Measurements from ENCODE around the gene ZNF277.

ZNF277 gene

GRCh38 chr7:112183266-112183665 is 23.2 kb upstream of the ZNF277 start:
- in situ Hi-C loops (cut with HindIII; ENCODE audit: low sequenced_read_pairs), result no loop called here
- no peak for TF ChIP-seq CTCF (IDR thresholded peaks at IDR 0.05; ENCODE audit: low read depth, low read length, missing control alignments)
- no peak for DNase-seq (ENCODE audit: low read depth)
- H3K4me3 ChIP-seq (ENCODE audit: low read depth, low read length), result no peak overlapping the region

- no peak for TF ChIP-seq CTCF (IDR thresholded peaks at IDR 0.05; ENCODE audit: low read depth, low read length, missing control alignments)
- in situ Hi-C loops (cut with HindIII; ENCODE audit: low sequenced_read_pairs), result no loop called here
- H3K4me3 ChIP-seq (ENCODE audit: low read depth, low read length), result no peak overlapping the region
- no peak for DNase-seq (ENCODE audit: low read depth)
Observed at GRCh38 chr7:112184455-112184854, 22.0 kb upstream of the ZNF277 start.

GRCh38 chr7:112185005-112185834 is 21.3 kb upstream of the ZNF277 start:
- TF ChIP-seq CTCF (IDR thresholded peaks at IDR 0.05; ENCODE audit: low read depth, low read length, missing control alignments), result no peak
- in situ Hi-C loops (cut with HindIII; ENCODE audit: low sequenced_read_pairs), result no loop called here
- no peak overlapping the region for H3K4me3 ChIP-seq (ENCODE audit: low read depth, low read length)
- no peak for DNase-seq (ENCODE audit: low read depth)

- H3K4me3 ChIP-seq (ENCODE audit: low read depth, low read length), result no peak overlapping the region
- TF ChIP-seq CTCF (IDR thresholded peaks at IDR 0.05; ENCODE audit: low read depth, low read length, missing control alignments), result no peak
- DNase-seq (ENCODE audit: low read depth), result no peak
- in situ Hi-C loops (cut with HindIII; ENCODE audit: low sequenced_read_pairs), result no loop called here
Observed at GRCh38 chr7:112186300-112186699, 20.2 kb upstream of the ZNF277 start.

GRCh38 chr7:112188257-112188656 is 18.2 kb upstream of the ZNF277 start:
- in situ Hi-C loops (cut with HindIII; ENCODE audit: low sequenced_read_pairs), result no loop called here
- H3K4me3 ChIP-seq (ENCODE audit: low read depth, low read length), result no peak overlapping the region
- DNase-seq (ENCODE audit: low read depth), result no peak
- TF ChIP-seq CTCF (IDR thresholded peaks at IDR 0.05; ENCODE audit: low read depth, low read length, missing control alignments), result no peak

- TF ChIP-seq CTCF (IDR thresholded peaks at IDR 0.05; ENCODE audit: low read depth, low read length, missing control alignments), result no peak
- in situ Hi-C loops (cut with HindIII; ENCODE audit: low sequenced_read_pairs), result no loop called here
- no peak overlapping the region for H3K4me3 ChIP-seq (ENCODE audit: low read depth, low read length)
- no peak for DNase-seq (ENCODE audit: low read depth)
Observed at GRCh38 chr7:112189691-112190090, 16.8 kb upstream of the ZNF277 start.

Measured in astrocyte of the cerebellum (primary cell).